ENCODE results near the gene VKORC1L1.
"Not testable (repeated sequence)": the region's sequence is repeated elsewhere in the genome, so short reads cannot be mapped to it uniquely, and the experiment has no call there.

VKORC1L1 gene

GRCh38 chr7:65979583-65980477 is 107.0 kb downstream of the VKORC1L1 start:
- DNase-seq = no peak

DNA sequence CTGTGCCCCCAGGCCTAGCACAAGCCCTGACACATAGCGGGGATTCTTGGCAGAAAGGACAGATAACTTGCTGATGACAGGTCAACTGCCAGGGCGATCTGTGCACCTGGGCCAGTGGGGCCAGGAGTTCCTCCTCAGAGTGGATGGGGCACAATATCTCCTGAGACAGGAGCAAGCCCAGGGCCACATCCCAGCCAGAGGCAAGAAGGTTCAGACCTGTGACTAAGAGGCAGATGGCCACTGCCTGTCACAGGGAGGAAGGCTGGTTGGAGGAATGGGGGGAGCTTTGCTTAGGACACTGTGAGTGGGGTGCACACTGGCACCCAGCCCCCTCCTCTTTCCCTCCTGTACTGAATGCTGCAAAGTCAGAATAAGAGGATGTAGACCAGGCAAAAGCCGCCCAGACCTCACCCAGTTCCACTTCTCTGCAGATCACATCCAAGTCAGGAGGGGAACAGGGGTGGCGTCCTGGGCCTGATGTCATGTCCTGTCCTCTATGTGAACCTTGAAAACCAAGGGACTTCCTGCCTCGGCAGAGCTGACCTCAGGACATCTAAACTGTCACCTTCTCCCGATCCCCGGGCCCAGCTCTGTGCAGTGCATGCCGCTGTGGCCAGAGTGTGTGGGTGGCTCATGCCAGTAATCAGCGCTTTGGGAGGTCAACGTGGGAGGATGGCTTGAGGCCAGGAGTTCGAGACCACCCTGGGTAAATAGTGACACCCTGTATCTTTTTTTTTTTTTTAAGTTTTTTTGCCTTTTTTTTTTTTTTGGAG is 107.8 kb downstream of the VKORC1L1 start:
- peak; percentile 91 for DNase-seq

DNA sequence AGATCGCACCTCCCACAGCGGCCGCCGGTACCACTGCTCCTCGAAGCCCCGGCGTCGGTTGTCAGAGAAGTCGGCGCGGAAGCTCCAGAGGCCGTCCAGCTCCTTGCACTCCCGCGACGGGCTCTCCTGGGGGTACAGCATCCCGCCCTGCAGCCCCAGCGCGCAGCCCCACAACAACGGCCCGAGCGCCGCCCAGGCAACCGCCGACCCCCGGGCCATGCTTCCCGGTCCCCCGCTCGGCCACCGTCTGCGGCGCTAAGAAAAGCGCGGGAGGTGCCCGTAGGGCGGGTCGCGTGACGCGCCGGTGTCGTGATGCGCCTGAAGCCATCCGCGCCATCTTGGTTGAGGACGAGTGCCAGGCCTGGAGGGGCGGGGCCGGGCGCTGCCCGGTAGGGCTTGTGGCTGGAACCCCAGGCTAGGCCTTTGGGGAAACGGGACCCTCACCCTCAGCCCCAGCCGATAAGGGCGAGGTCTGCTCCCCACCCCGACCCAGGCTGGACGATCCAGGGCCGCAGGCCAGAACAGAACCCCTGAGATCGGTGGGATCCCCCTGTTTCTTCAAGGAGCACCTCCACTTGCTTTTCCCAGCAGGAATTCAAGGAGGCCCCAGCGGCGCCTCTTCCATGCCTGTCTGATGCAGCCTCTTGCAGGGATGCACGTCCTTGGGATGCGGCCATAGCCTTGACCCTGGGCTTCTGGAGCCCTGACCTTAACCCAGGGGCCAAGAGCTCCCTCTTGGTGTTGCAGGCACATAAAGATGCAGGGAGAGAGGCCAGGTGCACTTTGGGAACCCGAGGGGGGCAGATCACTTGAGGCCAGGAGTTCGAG is 109.3 kb downstream of the VKORC1L1 start, which contains the start of gene GUSB:
Gene GUSB, minus strand, starts transcription at position 249 of the 828 bp plus-strand sequence. Its CDS starts 30 bp downstream, at position 219.
- DNase-seq = peak; percentile 74

DNA sequence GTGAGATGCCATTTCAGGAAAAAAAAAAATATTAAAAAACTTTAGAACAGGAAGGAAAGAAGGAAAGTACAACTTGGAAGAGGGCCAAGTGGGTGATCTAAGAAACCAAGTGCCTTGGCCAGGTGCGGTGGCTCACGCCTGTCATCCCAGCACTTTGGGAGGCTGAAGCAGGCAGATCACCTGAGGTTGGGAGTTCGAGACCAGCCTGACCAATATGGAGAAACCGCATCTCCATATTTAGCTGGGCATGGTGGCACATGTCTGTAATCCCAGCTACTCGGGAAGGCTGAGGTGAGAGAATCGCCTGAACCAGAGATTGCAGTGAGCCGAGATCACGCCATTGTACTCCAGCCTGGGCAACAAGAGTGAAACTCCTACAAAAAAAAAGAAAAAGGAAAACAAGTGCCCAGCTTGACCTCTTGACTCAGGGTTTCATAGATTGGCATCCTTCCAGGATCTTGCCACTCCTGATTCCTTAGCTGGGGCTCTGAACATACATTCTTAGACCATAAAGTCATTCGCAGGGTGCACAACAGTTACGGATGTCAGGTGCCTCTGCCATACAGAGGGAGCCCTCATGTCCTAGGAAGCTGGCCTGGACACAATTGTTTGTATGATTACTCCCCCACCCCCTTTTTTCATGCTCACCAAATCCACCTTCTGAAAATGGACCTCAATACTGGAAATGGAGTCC is 111.2 kb downstream of the VKORC1L1 start:
- no peak for DNase-seq

- no peak for DNase-seq
Measured at GRCh38 chr7:65988084-65988483, 115.2 kb downstream of the VKORC1L1 start.

DNA sequence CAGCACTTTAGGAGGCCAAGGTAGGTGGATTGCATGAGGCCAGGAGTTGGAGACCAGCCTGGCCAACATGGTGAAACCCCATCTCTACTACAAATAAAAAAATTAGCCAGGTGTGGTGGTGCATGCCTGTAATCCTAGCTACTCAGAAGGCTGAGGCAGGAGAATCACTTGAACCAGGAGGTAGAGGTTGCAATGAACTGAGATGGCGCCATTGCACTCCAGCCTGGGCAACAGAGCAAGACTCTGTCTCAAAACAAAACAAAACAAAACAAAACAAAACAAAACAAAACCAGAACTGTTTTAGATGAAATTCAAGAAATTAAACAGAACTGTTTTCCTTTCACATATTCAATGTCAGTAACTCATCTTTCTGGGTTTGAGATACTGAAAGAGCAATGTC is 115.6 kb downstream of the VKORC1L1 start:
- DNase-seq = not testable (repeated sequence)

DNA sequence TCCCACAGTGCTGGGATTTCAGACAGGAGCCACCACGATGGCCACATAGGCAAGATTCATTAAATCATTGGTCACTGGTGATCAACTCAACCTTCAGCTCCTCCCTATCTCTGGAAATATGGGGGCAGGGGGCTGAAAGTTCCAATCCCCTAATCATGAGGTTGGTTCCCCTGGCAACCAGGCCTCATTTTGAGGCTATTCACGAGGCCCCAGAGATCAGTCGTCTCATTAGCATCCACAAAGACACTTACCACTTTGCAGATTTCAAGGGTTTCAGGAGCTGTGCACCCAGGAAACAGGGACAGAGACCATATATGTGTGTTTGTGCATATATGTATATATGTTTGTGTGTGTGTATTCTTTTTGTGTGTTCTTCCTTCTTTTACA is 116.8 kb downstream of the VKORC1L1 start:
- DNase-seq = no peak

DNA sequence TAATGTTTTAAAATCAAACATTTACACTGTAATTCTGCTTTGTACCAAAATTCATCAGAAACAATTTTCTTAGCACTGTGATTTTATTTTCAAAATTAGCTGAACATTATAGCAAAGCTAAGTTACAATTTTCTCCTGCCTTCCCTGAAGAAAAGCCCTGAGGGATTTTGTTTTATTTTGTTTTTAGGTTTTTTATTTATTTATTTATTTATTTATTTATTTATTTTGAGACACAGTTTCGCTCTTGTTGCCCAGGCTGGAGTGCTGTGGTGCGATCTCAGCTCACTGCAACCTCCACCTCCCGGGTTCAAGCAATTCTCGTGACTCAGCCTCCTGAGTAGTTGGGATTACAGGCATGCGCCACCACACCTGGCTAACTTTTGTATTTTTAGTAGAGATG is 119.0 kb downstream of the VKORC1L1 start:
- DNase-seq = not testable (repeated sequence)

DNA sequence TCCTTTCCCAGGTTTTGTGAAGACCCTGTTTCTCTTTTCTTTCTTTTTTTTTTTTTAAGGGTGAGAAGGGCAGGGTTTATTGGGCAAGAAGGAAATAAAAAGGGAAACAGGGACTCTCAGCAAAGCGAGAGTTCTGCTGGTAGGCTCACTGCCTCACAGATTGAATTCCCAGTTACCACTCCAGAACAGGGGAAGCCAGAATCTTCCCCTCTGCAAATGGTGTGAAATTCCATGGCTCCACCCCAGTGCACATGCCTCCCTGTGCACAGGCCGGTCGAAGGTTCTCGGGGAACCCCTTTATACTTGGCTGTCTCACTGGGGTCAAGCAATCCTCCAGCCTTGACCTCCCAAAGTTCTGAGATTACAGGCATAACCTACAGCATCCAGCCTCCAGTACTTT is 119.7 kb downstream of the VKORC1L1 start:
- no peak for DNase-seq

DNA sequence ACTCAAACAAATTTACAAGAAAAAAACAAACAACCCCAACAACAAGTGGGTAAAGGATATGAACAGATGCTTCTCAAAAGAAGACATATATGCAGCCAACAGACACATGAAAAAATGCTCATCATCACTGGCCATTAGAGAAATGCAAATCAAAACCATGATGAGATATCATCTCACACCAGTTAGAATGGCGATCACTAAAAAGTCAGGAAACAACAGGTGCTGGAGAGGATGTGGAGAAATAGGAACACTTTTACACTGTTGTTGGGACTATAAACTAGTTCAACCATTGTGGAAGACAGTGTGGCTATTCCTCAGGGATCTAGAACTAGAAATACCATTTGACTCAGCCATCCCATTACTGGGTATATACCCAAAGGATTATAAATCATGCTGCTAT is 122.1 kb downstream of the VKORC1L1 start:
- DNase-seq = not testable (repeated sequence)

DNA sequence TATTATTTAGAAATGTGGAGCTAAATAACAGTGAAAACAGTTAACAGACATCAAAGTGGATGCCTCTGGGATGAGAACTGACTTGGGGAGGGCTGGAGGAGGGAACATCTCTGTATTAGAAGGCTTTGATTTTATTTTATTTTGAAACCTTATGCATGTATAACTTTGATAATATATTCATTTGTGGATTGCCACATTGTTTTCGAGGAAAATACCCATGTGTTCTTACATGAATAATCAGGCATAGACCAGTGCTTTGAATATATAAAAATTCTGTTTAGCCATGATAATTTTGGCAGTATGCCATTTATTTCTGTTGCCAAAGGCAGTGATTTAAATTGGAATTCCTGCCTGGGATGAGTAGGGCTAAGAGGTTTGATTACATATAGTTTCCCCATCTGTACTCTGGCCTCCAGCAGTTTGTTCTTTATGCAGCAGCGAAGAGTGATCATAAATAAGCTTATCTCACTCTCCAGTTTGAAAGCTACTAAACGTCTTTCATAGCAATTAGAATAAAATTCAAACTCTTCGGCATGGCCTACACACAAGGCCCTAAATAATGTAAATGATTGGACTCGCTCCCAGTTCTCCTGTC is 128.0 kb downstream of the VKORC1L1 start:
- DNase-seq = not testable (repeated sequence)

DNA sequence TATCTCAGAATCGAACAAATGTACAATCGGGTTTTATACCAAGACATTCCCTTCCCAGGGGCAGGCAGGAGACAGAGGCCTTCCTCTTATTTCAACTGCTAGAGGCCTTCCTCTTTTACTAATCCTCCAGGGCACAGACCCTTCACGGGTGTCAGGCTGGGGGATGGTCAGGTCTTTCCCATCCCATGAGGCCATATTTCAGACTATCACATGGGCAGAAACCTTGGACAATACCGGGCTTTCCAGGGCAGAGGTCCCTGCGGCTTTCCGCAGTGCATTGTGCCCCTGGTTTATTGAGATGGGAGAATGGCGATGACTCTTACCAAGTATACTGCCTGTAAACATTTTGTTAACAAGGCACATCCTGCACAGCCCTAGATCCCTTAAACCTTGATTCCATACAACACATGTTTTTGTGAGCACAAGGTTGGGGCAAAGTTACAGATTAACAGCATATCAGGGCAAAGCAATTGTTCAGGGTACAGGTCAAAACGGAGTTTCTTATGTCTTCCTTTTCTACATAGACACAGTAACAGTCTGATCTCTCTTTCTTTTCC is 132.3 kb downstream of the VKORC1L1 start:
- not testable (repeated sequence) for DNase-seq

DNA sequence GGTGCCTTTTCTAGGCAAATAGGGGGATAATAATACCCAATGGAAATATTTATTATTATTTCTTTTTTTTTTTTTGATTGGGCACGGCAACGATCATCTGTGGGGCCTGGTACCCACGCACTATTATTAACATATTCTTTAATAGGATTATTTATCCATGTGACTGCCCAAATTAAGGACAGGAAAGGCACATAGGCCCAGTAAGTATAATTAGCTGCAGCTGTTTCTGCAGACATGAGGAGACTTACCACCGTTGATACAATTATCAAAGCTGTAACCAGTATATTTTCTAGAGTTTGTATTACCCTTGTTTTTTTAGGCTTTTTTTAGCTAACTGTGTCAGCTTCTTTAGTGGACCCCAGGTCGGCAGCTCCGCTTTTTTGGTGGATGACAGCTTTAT is 134.4 kb downstream of the VKORC1L1 start:
- no peak for DNase-seq
